Fibroblast of pulmonary artery (primary cell): ENCODE results near the gene BAIAP2.

ENCODE experiments used
- DNase-seq: peaks from one replicate; pipeline ENCODE4 v3.0.0-alpha.2; 2010; ENCODE audit warnings: low read depth
- H3K4me3 ChIP-seq: replicated peaks from 2 replicates; pipeline ENCODE4 v1.5.1; 2011; ENCODE audit warnings: low read depth, mild to moderate bottlenecking, control low read depth, low read length, moderate library complexity
- CTCF ChIP-seq: IDR thresholded peaks from 2 replicates; pipeline ENCODE4 v1.5.1; 2011; ENCODE audit warnings: mild to moderate bottlenecking, control low read depth, low read length, inconsistent platforms; ENCODE audit errors: missing control alignments

The BAIAP2 gene

GRCh38 chr17:81115219-81115618, 80.3 kb downstream of the BAIAP2 start:
- no peak for TF ChIP-seq CTCF
- no peak overlapping the region for H3K4me3 ChIP-seq
- DNase-seq: no peak

DNA sequence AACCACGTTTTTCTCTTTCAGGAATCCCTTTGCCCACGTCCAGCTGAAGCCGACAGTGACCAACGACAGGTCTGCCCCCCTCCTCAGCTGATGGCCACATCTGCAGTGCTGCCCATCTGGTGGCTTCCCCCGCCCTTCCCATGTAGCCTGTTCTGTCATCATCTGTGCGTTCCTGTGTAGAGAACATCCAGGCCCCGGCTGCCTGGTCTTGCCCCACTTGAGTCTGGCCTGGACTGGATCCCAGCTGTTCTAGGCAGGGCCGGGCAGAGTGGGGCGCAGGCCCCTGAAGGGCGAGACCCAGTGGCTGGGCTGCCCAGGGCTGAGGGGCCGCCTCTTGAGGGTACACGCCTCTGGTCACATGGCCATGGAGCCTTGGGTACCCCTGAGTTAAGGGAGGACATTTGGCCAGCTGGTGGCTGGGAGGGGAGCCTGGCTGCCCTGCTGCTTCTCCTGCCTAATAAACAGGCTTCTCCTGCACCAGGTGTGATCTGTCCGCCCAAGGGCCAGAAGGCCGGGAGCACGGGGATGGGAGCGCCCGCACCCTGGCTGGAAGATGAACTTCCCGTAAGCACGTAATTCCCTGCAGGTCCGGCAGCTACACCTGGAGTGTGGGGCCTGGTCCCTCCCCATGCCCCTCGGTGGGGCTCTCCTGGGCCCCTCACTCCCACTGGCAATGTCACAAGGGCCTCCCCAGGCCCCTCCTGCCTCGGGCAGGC, 81.0 kb downstream of the BAIAP2 start:
- H3K4me3 ChIP-seq: no peak overlapping the region
- no peak for TF ChIP-seq CTCF
- DNase-seq: no peak

DNA sequence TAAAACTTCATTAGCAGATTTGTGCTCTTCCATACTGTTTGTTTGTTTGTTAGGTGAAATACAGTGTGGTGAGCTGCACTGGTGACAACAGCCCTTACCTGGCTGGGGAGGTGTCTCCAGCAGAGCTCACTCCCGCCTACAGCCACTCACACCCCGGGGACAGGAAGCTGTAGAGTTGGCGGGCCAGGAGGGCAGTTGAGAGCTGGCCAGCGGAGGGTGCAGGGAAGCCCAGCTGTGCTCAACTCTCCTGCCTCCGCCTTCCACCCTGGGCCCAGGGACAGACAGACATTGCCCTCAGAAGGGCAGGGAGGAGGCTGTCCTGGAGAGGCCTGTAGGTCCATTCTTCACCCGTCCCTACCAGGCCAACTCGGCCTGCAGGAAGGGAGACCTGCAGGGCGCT, 81.8 kb downstream of the BAIAP2 start:
- H3K4me3 ChIP-seq: no peak overlapping the region
- TF ChIP-seq CTCF: no peak
- no peak for DNase-seq

- H3K4me3 ChIP-seq: no peak overlapping the region
- no peak for TF ChIP-seq CTCF
- DNase-seq: no peak
Measured at GRCh38 chr17:81117672-81118198, 82.8 kb downstream of the BAIAP2 start.

DNA sequence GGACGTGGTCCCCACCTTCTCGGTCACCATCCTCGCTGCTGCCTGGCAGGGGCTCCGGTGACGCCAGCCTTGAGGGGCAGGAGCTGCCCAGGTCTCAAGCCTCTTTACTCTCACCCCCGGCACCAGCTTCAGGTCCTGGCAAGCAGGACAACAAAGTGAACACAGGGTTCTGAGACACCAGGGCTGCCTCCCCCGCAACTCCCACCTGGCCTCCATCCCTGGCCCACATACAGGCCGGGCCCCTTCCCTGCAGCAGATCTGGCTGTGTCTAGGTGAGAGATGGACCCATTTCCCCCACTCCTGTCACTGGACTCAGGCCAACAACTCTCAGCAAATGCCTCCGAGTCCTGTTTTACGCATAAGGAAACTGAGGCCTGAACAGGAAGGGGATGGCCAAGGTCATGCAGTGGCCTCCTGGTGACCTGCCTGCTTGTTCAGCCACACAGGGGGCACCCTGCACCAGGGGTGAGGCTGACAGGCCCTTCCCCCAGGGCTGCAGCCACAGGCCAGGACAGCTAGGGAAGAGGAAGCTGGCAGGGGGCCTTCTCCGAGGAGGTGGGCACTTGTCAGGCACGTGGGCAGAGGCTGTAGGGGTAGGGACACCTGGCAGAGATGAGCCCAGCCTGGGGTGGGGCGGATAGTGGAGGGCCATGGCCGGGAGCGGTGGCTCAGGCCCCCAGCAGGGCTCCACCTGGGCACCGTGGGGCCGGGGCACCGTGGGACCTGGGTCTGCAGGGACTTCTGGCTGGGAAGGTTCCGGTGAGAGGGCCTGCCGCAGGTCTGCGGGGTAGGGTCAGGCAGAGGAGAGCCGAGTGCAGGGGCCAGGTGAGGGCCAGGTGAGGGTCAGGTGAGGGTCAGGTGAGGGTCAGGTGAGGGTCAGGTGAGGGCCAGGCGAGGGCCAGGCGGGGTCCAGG, 83.6 kb downstream of the BAIAP2 start:
- no peak for TF ChIP-seq CTCF
- no peak for DNase-seq
- peak overlapping the region; percentile 53 for H3K4me3 ChIP-seq

DNA sequence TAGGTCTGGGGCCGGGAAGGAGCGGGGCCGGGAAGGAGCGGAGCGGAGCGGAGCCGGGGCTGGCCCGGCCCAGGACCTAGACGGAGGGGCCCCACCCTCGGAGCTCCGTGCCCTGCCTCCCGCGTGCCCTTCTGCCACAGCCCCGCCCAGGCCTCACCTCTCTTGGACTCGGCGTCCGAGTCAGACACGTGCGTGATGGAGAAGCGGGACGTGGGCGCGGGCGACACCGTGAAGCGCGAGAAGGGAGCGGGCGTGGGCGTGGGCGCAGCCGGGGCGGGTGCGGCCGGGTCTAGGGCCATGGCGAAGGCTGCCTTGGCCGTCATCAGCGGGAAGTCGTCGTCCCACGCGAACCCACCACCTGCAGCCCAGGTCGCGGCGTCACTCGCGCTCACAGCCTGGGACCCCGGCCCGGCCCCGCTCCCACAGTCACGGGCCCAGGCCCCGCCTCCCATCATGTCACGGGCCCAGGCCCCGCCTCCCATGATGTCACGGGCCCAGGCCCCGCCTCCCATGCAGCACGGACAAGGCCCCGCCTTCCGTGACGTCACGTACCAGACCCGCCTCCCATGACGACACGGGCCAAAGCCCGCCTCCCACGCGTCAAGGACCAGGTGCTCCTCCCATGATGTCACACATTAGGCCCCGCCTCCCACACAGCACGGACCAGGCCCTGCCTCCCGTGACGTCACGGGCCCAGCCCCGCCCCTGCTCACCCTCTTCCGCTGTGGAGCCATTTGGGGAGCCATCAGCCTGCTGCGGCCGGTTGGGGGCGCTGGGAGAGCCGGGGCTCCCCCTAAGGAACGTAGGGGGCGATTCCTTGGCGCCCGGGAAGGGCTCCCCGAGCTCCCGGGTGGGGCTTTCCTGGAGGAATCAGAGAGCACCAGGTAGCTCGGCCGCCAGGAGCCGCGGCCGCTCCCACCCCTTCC, 84.5 kb downstream of the BAIAP2 start:
- peak; percentile 94 for DNase-seq
- TF ChIP-seq CTCF: no peak
- H3K4me3 ChIP-seq: peak overlapping the region; percentile 53
